ENCODE data around the gene LAMA3.

Gene LAMA3, protein sequence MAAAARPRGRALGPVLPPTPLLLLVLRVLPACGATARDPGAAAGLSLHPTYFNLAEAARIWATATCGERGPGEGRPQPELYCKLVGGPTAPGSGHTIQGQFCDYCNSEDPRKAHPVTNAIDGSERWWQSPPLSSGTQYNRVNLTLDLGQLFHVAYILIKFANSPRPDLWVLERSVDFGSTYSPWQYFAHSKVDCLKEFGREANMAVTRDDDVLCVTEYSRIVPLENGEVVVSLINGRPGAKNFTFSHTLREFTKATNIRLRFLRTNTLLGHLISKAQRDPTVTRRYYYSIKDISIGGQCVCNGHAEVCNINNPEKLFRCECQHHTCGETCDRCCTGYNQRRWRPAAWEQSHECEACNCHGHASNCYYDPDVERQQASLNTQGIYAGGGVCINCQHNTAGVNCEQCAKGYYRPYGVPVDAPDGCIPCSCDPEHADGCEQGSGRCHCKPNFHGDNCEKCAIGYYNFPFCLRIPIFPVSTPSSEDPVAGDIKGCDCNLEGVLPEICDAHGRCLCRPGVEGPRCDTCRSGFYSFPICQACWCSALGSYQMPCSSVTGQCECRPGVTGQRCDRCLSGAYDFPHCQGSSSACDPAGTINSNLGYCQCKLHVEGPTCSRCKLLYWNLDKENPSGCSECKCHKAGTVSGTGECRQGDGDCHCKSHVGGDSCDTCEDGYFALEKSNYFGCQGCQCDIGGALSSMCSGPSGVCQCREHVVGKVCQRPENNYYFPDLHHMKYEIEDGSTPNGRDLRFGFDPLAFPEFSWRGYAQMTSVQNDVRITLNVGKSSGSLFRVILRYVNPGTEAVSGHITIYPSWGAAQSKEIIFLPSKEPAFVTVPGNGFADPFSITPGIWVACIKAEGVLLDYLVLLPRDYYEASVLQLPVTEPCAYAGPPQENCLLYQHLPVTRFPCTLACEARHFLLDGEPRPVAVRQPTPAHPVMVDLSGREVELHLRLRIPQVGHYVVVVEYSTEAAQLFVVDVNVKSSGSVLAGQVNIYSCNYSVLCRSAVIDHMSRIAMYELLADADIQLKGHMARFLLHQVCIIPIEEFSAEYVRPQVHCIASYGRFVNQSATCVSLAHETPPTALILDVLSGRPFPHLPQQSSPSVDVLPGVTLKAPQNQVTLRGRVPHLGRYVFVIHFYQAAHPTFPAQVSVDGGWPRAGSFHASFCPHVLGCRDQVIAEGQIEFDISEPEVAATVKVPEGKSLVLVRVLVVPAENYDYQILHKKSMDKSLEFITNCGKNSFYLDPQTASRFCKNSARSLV (N-terminal part only)

DNA sequence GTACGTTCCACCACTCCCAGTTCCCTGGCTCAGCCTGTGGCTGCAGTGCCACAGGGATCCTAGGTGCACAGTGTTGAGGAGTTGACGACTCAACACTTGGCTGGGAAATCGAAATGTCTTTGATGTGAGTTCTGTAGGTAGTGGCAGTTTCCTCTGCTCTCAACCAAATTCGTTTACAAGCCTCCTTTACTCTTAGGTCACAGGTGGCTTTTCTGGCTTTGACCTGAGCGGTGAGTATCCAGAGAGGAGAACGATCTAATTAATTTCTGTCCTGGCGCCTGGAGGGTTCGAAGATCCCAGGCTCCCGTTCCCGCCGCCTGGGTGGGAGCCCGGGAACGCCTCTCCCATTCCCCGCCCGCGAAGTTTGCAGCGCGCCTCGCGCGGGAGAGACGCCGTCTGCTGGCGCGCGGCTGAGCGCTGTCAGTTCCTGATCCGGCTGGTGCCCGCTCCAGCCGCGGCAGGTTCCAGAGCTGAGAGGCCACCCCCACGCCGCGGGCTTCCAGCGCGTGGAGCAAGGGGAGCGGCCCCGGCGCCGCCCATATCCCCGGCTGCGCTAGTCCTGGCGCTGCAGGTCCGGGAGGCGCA is at the start of gene LAMA3:
Gene LAMA3, plus strand, starts transcription at position 423 of the 585 bp plus-strand sequence. CDS start 231 bp downstream, outside the sequence.
- DNase-seq, result no peak

DNA sequence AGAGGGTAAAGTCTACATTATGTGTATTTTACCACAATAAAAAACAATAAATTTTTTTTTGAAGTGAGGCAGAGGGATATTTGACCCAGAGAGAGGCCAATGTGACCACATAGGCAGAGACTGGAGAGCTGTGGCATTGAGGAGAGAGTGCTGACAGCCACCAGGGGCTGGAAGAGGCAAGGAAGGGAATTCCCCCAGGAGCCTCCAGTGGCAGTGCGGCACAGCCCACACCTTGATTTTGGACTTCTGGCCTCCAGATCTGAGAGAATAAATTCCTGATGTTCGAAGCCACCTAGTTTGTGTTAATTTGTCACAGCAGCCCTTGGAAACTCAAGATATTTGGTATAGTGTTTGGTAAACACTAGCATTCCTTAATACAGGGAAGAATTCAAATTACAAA is 49.2 kb upstream of the LAMA3 start:
- no peak for DNase-seq

DNA sequence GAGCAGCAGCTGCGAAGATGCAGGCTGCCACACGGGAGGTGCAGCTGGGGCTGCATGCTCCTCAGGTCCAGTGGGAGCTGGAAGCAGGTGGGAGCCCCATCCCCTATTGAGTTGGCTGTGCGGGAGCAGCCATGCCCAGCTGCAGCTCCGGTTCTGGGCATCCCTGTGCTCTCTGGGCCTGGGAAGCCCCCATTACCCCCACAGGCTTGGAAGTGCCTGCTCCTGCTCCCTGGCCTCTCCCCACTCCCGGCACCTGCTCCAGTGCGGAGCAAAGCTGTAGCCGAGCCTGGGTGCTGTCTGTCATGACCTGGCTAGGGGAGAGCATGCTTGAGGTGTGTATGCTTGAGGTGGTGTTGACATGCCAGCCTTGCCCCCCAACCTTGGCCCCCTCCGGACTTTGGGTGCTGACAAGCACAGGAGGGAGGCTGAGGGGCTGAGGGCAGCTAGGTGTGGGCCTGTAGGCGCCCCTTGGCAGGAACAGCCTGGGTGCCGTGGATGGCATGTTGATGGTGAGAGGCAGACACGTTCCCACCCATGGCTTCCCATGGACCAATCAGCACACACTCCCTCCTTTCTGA is 48.0 kb upstream of the LAMA3 start:
- DNase-seq, result no peak

- no peak for DNase-seq
Measured at GRCh38 chr18:23641937-23642666, 47.2 kb upstream of the LAMA3 start.

DNA sequence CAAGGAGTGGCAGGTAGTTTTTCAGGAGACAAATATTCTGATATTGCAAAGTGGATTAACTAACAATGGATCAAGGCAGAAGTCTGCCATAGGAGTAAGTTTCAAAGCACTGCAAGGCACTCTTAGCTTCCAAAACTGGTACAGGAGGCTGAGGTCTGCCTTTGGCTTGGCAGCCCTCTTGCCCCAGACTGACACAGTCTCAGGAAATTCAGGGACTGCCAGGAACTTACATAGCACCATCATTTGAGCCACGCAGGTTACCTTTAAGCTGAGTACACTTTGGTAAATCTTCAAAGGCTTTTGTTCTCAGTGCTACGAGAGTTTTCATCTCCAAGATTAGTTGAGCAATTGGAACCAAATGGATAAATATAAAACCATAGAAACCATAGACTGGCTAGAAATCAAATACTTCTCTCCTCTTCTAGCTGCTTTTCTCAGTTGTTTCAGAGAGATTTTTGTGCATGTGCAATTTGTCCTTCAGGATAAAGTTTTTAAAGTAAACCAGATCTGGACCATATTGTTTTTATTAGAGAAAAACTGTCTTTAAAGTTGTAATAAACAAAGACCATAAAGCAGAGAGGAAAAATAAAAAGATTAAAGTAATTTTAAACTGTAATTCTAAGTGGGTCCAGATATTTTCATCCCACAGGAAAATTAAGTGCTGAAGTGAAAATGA is 45.3 kb upstream of the LAMA3 start:
- DNase-seq, result no peak

GRCh38 chr18:23645568-23646175 is 43.6 kb upstream of the LAMA3 start:
- no peak for DNase-seq

GRCh38 chr18:23646282-23646681 is 43.0 kb upstream of the LAMA3 start:
- no peak for DNase-seq

DNA sequence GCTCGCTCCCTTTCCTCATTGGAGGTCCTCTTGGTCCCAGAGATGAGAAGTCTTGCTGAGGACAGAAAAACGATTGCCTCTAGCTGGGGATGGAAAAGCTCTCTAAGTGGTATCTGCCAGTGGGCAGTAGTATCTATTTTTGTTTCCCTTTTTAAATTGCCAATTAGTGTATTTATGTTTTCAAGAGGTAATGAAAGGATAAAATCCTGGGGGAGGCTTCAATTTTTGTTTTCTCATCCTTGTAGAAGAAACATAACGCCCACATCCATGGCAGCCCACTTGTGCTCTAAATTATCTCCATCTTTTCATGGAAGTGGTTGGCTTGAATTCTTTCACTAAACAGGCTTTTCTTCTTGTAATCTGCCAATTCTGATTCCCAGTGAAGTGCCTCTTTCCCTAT is 40.8 kb upstream of the LAMA3 start:
- no peak for DNase-seq

- DNase-seq, result no peak
Measured at GRCh38 chr18:23648940-23649607, 40.2 kb upstream of the LAMA3 start.

DNA sequence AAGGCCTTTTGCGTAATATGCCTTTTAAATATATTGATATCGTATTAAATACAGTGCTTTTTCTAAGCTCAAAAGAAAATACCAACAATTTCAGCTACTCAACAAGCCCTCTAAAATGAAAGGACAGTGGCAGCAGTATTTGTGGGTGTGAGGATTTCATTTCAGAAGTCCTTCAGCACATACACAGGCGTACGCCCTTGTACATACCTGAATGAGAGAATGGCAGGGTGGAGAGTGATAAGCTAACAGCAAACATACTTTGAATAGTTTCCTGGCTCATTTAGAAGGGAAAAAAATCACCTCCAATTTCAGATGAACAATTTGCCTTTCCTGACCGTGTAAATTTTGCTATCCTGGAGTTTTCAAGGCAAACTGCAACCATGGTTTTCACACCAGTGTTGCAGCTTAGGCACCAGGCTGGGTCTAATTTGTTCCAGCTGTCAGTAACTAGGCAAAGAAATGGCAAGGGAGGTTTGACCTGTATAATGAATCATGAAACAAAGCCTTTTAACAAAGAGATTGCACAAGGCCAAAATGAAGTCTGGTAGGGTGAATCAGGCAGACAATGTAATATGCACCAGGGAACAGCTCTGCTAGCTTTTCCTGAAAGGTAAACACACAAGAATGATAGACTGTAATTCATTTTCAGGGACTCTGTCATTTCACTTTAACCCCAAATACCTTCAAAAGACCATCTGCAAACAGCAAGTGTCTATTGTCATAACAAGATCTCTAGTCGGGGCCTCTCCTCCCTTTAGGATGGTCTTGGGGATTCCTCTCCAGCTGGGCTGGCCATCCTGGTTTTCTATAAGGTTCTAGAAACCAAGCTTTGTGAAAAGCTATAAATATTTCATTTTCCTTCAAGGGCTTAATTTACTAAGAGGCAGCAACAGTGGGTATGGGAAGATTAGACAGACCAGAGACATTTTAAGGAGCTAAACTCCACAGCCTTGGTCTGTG is 38.0 kb upstream of the LAMA3 start:
- DNase-seq, result no peak

DNA sequence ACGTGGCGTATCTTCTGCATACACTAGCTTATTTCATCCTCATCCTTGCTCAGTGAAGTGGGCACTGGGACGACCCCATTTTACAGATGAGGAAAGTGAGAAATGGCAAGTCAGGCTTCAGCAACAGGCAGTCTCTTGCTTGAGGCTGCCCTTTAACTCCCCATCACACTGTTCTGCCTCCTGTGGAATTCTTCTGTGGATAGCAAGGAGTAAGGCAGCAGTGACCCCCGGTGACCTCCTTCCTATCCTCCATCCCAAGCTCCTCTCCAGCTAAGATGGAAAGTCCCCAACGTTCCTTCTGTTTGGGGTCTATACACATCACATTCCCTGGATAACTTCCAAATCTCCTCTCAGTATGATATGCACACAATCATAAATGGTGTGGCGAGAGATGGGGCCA is 37.0 kb upstream of the LAMA3 start:
- DNase-seq, result no peak

GRCh38 chr18:23658285-23658684 is 31.0 kb upstream of the LAMA3 start:
- DNase-seq, result no peak

DNA sequence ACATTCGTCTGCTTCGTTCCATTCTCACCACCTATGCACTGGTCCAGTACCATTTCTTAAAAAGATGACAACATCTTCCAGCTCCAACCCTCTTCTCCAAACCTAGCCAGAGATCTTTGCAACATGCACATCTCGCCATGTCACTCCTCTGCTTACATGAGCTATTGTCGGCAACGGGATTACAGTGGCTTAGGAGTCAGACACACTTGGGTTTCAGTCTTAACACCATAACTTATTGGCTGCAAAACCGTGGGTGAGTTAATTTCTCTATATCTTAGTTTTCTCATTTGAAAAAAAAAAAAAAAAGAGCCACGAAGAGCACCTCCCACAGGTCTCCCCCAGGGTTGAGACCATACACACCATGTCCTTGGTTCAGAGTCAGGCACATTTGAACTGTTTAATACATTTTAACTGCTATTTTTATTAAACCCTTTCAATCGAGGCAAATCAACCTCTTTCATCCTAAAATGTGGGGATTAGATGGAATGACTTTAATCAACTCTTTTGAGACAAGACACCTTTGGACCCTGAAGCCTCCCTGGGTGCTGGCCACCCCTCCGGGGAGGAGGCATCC is 27.4 kb upstream of the LAMA3 start:
- DNase-seq, result no peak

- peak; percentile 31 for DNase-seq
Measured at GRCh38 chr18:23662309-23663263, 26.7 kb upstream of the LAMA3 start, which contains the start of gene ANKRD29. ANKRD29 (minus strand) TSS chr18:23662911; CDS start chr18:23662730, 181 bp downstream.

DNA sequence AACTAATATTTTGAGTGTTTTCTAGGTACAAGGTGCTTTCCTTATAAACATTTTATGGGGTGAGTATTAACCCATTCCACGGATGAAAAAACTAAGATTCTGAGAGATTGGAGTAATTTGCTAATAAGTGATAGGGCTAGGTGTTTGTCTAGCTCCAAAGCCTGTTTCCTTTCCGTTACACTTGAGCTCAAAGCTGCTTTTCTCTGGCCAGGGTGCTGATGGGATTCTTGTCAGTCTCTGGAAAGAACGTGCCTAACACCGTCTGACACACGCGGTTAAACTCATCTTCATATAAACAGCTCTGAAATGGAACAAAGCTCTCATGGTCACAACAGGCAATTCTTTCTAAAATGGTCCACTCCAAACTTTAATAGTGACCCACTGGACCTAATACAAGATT is 24.6 kb upstream of the LAMA3 start:
- no peak for DNase-seq

DNA sequence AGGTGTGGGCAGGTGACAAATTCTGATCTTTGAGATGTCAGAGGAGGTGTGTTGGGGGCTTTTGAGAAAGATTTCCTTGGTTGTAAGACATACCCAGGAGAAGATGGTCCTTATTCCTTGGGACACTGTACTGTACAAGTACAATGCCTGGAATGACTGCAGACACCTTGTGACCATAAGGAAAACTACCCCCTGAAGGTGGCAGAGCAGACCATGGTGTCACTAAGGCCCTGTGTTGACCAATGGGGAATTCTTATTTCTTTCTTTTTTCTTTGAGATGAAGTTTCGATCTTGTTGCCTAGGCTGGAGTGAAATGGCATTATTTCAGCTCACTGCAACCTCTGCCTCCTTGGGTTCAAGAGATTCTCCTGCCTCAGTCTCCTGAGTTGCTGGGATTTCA is 22.1 kb upstream of the LAMA3 start:
- no peak for DNase-seq

- no peak for DNase-seq
Measured at GRCh38 chr18:23668731-23669130, 20.5 kb upstream of the LAMA3 start.

Measured in RPMI8226 (cell line).